ENCODE results near the gene FADD. TPM values are rescaled to one million over a fixed set of nuclear protein-coding genes. Genes with fewer than 3 reads are reported as not detected.
"Not testable (repeated sequence)": the region's sequence is repeated elsewhere in the genome, so short reads cannot be mapped to it uniquely, and the experiment has no call there.

The FADD gene
- total RNA-seq, 1 donor from 2014 or later = 20.0 TPM

DNA sequence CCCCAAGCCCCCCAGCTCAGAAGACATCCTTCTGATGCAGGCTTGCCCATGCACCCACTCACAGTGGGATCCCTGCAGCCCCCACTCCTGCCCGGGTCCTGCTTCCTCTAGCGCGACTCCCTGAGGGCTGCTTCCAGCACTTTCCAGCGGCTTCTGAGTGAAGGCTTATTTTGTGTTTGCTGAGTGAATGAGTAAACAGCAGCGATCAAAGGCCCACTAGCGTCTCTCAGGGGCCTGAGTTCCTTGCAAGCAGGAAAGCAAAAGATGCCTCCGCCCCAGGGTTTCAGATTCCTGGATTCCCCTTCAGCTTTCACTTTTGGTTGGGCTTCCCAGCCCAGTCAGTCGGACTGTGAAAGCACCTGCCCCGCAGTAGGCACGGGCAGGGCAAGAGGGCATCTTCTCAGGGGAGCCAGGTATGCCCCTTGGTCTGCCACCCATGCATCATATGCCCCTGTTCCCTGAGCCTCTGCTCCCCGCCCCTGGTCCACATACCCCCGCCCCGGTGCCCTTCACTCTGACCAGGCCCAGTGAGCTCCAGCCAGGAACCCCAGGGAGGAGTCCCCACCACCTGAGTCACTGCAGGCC is 9.2 kb downstream of the FADD start:
- H3K27me3 Mint-ChIP-seq = peaks cover 5% of the 10 kb centered on the region
- no peaks in the 10 kb centered on the region for H3K9me3 Mint-ChIP-seq (ENCODE audit: low read depth)
- peaks cover 8% of the 10 kb centered on the region for H3K4me1 Mint-ChIP-seq (ENCODE audit: low read depth)
- TF ChIP-seq, protein P1, sequence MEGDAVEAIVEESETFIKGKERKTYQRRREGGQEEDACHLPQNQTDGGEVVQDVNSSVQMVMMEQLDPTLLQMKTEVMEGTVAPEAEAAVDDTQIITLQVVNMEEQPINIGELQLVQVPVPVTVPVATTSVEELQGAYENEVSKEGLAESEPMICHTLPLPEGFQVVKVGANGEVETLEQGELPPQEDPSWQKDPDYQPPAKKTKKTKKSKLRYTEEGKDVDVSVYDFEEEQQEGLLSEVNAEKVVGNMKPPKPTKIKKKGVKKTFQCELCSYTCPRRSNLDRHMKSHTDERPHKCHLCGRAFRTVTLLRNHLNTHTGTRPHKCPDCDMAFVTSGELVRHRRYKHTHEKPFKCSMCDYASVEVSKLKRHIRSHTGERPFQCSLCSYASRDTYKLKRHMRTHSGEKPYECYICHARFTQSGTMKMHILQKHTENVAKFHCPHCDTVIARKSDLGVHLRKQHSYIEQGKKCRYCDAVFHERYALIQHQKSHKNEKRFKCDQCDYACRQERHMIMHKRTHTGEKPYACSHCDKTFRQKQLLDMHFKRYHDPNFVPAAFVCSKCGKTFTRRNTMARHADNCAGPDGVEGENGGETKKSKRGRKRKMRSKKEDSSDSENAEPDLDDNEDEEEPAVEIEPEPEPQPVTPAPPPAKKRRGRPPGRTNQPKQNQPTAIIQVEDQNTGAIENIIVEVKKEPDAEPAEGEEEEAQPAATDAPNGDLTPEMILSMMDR (IDR thresholded peaks at IDR 0.05; ENCODE audit: unreplicated experiment) = no peak
- peaks cover 14% of the 10 kb centered on the region for H3K36me3 Mint-ChIP-seq (ENCODE audit: insufficient read depth)
- no peak for DNase-seq (ENCODE audit: low spot score, unreplicated experiment)
- no peak overlapping the region for H3K4me3 Mint-ChIP-seq (ENCODE audit: low read depth)
- no peak overlapping the region for H3K27ac Mint-ChIP-seq

DNA sequence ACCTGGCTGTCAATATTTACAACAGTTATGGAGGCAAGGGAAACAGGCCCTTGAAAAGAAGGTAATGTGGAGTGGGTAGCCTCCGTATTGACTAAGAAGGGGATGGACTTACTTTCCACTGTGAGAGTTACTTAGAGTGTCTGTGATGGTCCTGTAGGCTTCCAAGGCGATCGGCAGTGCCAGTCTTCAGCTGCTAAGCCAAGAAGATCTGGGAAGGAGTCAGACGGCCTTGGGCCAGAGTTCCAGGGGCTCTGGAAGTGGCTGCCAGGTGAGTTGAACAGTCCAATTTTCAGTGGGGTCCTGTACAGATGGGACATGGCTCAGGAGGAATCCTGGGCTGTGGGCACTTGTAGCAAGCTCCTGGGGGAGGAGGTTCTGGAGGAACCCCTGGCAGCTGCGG is 14.3 kb downstream of the FADD start:
- not testable (repeated sequence) for H3K4me1 Mint-ChIP-seq (ENCODE audit: low read depth); H3K4me3 Mint-ChIP-seq (ENCODE audit: low read depth); H3K36me3 Mint-ChIP-seq (ENCODE audit: insufficient read depth); DNase-seq (ENCODE audit: low spot score, unreplicated experiment); H3K27ac Mint-ChIP-seq; H3K9me3 Mint-ChIP-seq (ENCODE audit: low read depth)
- H3K27me3 Mint-ChIP-seq = peaks cover 10% of the 10 kb centered on the region

DNA sequence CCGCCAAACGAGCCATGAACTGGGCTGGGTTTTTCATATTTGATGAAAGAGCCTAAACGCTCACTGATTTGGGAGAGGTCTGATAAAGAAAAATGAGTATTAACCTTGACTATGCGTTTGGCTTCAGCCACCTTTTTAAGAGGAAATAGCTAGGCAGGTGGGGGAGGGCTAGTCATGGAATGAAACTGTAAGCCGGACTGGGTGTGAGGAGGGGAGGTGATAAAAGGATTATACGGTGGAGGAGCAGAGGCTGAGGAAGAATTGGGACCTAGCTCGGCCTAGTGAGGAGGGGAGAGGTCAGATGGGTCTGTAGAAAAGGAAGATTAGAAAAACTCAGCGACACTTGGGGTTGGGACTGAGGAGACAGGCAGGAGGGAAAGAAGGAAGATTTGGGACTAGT is 15.0 kb downstream of the FADD start:
- not testable (repeated sequence) for H3K4me1 Mint-ChIP-seq (ENCODE audit: low read depth); H3K9me3 Mint-ChIP-seq (ENCODE audit: low read depth); H3K27me3 Mint-ChIP-seq; H3K36me3 Mint-ChIP-seq (ENCODE audit: insufficient read depth); H3K4me3 Mint-ChIP-seq (ENCODE audit: low read depth); H3K27ac Mint-ChIP-seq; DNase-seq (ENCODE audit: low spot score, unreplicated experiment)

DNA sequence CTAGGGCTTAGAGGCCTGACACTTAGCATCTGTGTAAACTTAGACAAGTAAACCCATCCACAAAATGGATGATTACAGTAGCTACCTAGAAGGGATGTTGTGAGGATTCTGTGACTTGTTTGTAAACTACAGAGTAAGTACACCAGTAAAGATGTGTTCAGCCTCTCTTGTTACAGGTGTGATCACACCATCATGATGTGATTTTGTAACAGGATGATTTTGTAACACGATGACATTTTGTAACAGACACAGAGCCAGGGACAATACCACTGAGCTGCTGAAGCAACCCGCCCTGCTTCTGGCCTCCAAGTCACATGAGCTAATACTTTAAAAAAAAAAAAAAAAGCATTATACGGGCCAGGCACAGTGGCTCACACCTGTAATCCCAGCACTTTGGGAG is 17.0 kb downstream of the FADD start:
- peaks cover 9% of the 10 kb centered on the region for H3K27me3 Mint-ChIP-seq
- H3K4me1 Mint-ChIP-seq (ENCODE audit: low read depth) = no peaks in the 10 kb centered on the region
- H3K27ac Mint-ChIP-seq = no peak overlapping the region
- no peak for DNase-seq (ENCODE audit: low spot score, unreplicated experiment)
- no peaks in the 10 kb centered on the region for H3K9me3 Mint-ChIP-seq (ENCODE audit: low read depth)
- TF ChIP-seq, protein P1 (IDR thresholded peaks at IDR 0.05; ENCODE audit: unreplicated experiment) = no peak
- no peak overlapping the region for H3K4me3 Mint-ChIP-seq (ENCODE audit: low read depth)
- H3K36me3 Mint-ChIP-seq (ENCODE audit: insufficient read depth) = no peaks in the 10 kb centered on the region

DNA sequence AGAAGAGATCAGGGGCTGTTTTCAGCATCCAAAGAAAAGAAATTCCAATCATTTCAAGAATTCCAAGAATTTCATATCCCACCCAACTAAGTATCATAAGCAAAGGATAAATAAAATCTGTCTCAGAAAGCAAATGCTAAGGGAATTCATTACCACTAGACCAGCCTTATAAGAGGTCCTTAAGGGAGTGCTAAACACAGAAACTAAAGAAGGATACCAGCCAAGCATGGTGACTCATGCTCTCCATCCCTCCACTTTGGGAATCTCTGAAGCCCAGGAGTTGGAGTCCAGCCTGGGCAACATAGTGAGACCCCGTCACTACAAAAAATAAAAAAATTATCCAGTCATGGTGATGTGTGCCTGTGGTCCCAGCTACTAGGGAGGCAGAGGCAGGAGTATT is 17.8 kb downstream of the FADD start:
- no peak for DNase-seq (ENCODE audit: low spot score, unreplicated experiment)
- Mint-ChIP-seq H3K27me3 (peaks cover 9% of the 10 kb centered on the region), H3K36me3 (ENCODE audit: insufficient read depth) (no peaks in the 10 kb centered on the region), H3K9me3 (ENCODE audit: low read depth) (no peaks in the 10 kb centered on the region), H3K4me3 (ENCODE audit: low read depth) (no peak overlapping the region), H3K4me1 (ENCODE audit: low read depth) (no peaks in the 10 kb centered on the region), H3K27ac (no peak overlapping the region)
- TF ChIP-seq, protein P1 (IDR thresholded peaks at IDR 0.05; ENCODE audit: unreplicated experiment) = no peak

DNA sequence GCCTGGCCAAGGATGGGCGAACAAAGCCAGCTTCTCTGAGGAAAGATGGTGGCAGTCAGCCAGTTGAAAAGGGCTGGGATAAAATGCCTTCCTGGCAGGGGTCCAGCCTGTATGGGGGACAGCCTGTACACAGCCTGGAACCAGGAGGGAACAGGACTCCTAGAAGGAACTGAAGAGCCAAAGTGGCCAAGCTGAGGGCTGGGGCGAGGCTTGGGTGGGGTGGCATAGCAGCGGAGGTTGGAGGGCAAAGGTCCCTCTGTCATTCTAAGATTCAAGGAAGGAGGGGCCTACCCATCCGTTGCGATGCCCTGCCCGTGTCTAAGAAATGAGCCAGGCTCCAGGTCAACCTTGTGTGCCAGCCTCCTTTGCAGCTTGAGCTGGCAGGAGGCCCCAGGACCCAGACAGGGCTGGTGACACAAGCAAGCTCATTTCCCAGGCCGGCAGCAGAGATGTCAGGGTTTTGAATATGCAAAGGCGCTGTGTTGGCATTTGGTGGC is 22.6 kb downstream of the FADD start:
- TF ChIP-seq, protein P1 (IDR thresholded peaks at IDR 0.05; ENCODE audit: unreplicated experiment) = no peak
- Mint-ChIP-seq H3K27ac (no peak overlapping the region), H3K9me3 (ENCODE audit: low read depth) (no peaks in the 10 kb centered on the region), H3K4me3 (ENCODE audit: low read depth) (no peak overlapping the region), H3K36me3 (ENCODE audit: insufficient read depth) (no peaks in the 10 kb centered on the region), H3K27me3 (peaks cover 13% of the 10 kb centered on the region), H3K4me1 (ENCODE audit: low read depth) (no peaks in the 10 kb centered on the region)
- DNase-seq (ENCODE audit: low spot score, unreplicated experiment) = no peak
